Measurements from ENCODE around the gene NOL4L.
"Not testable (repeated sequence)": the region's sequence is repeated elsewhere in the genome, so short reads cannot be mapped to it uniquely, and the experiment has no call there.

The NOL4L gene

DNA sequence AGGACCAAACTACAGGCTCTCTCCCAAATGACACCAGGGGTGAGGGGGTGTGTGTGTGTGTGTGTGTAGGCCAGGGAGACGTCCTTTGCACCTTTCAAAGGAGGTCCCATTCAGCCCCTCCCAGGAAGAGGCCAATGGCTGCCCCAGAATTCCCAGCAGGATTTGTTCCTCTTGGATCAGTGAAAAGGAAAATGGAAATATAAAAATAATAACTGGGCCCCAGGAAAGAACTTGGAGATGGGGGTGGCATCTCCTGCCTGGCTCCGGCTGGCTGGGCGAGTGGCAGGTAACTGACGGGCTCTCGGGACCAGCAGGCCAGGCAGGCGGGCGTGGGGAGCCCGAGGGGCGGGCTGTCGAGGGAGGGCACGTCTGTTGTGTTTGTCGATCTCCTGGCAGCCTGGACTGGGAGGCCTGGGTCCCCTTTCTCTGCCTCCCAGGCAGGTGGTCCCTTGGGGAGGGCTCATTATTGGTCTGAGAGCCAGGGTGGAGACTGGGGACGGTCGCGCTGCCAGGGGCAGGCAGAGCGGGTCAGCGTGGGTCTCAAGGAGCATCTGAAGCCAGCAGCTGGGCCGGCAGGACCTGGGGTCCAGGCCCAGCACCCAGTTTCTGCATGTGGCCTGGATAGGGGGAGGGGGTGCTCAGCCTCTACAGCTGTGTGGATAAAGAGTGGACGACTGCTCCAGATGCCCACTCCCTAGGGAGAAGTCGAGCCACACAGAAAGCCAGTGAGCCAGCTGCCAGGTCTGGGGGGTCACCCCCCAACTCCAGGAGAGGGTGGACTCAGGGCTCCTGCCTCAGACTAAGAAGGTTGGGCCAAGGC is 3.1 kb downstream of the NOL4L start:
- H3K4me3 ChIP-seq (ENCODE audit: low read depth, low read length): peak overlapping the region; percentile 67; the same call in 1 of the 2 replicates
- H3K9ac ChIP-seq (ENCODE audit: low read depth, low read length): no peak overlapping the region
- no peaks in the 10 kb centered on the region for H3K36me3 ChIP-seq (ENCODE audit: control insufficient read depth, insufficient read depth, low read length)
- H3K4me1 ChIP-seq (ENCODE audit: control insufficient read depth, insufficient read depth, low read length): peaks cover 17% of the 10 kb centered on the region; the same call in 1 of the 2 replicates
- no peaks in the 10 kb centered on the region for H3K9me3 ChIP-seq (ENCODE audit: control insufficient read depth, insufficient read depth, low read length)
- H3K27ac ChIP-seq (ENCODE audit: low read depth, low read length): no peak overlapping the region
- peaks cover 36% of the 10 kb centered on the region for H3K27me3 ChIP-seq (ENCODE audit: control insufficient read depth, insufficient read depth, low read length)

DNA sequence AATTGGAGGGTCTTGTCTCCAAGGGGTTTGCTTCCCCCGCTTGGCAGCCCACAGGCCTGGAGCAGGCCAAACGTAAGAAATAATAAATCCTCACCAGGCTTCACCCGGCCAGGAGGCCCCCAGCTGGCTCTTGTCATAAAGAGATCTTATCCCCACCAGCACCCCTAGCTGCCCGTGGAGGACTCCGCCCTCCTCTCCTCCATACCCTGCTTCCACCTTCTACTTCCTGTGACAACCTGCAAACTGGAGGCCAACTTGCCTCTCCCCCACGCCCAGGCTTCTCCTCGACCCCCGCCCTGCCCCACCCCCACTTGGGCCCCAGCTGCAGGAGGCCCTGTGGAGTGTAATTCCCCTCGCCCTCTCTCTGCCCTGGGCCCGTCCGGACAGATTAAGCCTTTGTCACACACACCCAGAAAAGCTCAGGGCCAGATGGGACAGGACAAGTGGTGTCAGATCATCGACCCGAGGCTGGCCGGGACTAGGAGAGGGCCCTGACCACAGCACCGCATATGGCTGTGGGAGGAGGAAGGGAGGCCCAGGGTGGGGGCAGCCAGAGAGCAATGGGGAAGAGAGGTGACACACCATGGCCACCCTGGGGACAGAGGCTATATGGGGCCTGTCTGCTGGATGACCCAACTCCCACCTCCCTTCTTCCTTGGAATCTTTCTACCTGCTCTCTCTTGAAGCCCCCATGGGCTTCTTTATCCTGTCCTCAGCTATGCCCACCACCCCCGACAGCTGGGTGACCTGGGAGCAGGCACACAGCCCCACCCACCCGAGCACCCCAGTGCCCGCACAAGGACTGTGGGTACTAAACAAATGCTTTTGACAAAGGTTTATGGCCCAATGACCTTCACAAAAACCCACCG is 3.9 kb downstream of the NOL4L start:
- Histone ChIP-seq H3K36me3 (ENCODE audit: control insufficient read depth, insufficient read depth, low read length) (no peaks in the 10 kb centered on the region), H3K4me1 (ENCODE audit: control insufficient read depth, insufficient read depth, low read length) (peaks cover 15% of the 10 kb centered on the region; the same call in 1 of the 2 replicates), H3K27ac (ENCODE audit: low read depth, low read length) (no peak overlapping the region), H3K9ac (ENCODE audit: low read depth, low read length) (no peak overlapping the region), H3K9me3 (ENCODE audit: control insufficient read depth, insufficient read depth, low read length) (no peaks in the 10 kb centered on the region), H3K27me3 (ENCODE audit: control insufficient read depth, insufficient read depth, low read length) (peaks cover 27% of the 10 kb centered on the region), H3K4me3 (ENCODE audit: low read depth, low read length) (no peak overlapping the region)

DNA sequence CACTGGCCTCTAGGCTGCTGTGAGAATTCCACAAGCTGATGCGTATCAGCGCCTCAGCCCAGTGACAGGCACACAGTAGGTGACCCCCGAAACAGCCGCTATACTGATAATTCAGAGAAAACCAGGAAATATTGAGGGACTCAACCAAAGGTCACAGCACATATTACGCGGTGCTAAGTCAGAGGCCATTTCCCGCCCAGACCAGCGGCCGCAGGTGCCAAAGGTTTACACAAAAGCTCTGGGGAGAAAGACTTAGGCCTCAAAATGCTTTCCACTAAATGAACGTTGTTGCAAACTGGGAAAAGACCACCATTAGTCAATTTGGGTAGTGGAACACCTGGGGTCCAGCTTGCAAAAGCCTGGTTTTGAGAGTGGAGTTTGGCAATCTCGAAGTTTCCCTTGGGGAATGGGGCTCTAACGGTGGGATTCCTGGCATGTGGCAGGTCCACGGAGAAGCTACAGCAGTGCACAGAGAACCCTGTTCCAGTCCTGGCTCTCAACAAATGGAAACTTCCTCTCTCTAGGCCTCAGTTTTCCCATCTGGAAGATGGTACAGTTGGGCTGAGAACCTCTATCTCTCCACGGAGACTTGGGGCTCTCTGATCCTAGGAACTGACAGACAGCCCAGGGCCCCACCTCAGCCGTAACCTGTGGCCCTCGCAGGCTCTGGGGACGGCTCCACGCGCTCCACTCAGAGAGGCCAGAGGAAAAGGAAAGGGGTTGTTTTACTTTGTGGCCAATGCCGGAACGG is 4.7 kb downstream of the NOL4L start:
- Histone ChIP-seq H3K36me3 (ENCODE audit: control insufficient read depth, insufficient read depth, low read length) (no peaks in the 10 kb centered on the region), H3K4me3 (ENCODE audit: low read depth, low read length) (no peak overlapping the region), H3K9me3 (ENCODE audit: control insufficient read depth, insufficient read depth, low read length) (no peaks in the 10 kb centered on the region), H3K27me3 (ENCODE audit: control insufficient read depth, insufficient read depth, low read length) (peaks cover 19% of the 10 kb centered on the region), H3K27ac (ENCODE audit: low read depth, low read length) (no peak overlapping the region), H3K4me1 (ENCODE audit: control insufficient read depth, insufficient read depth, low read length) (peaks cover 9% of the 10 kb centered on the region; the same call in 1 of the 2 replicates), H3K9ac (ENCODE audit: low read depth, low read length) (no peak overlapping the region)

DNA sequence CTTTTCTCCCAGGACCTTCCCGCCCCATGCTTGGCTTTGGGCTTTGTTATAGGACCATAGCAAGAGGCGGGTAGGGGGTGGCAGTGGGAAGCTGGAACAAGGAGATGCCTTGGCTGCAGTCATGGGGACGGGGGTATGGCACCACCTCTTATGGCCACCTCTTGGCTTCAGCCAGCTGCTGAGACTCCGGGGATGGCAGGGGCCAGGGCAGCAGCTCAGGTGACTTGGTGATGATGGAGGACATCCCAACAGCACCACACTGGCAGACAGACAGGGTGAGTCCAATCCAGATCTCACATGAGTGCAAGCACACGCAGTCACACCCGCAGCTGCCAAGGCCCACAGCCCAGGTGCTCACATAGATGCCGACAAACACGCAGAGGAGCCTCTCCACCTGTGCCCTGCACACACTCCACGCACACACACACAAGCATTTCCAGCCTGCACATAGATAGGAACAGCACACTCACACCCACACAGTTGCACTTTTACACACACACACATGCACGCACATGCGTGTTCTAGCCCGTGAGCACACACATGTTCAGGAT is 6.2 kb downstream of the NOL4L start:
- Histone ChIP-seq H3K9me3 (ENCODE audit: control insufficient read depth, insufficient read depth, low read length) (no peaks in the 10 kb centered on the region), H3K27me3 (ENCODE audit: control insufficient read depth, insufficient read depth, low read length) (peaks cover 13% of the 10 kb centered on the region), H3K4me1 (ENCODE audit: control insufficient read depth, insufficient read depth, low read length) (peaks cover 14% of the 10 kb centered on the region; the same call in 1 of the 2 replicates), H3K27ac (ENCODE audit: low read depth, low read length) (no peak overlapping the region), H3K36me3 (ENCODE audit: control insufficient read depth, insufficient read depth, low read length) (no peaks in the 10 kb centered on the region), H3K9ac (ENCODE audit: low read depth, low read length) (no peak overlapping the region), H3K4me3 (ENCODE audit: low read depth, low read length) (no peak overlapping the region)

DNA sequence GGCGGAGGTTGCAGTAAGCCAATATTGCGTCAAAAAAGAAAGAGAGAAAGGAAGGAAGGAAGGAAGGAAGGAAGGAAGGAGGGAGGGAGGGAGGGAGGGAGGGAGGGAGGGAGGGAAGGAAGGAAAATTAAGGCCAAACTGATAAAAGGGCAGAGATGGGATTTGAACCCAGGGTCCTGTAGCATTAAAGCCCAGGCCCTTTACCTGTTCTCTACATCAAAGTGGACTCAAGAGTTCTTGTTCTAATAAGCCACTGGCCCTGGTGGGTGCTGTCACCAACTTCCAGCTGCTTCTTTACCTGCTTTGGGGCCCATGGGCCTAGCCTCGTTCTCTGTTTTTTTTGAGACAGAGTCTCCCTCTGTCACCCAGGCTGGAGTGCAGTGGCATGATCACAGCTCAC is 7.1 kb downstream of the NOL4L start:
- H3K9ac ChIP-seq (ENCODE audit: low read depth, low read length); H3K36me3 ChIP-seq (ENCODE audit: control insufficient read depth, insufficient read depth, low read length); H3K9me3 ChIP-seq (ENCODE audit: control insufficient read depth, insufficient read depth, low read length); H3K4me3 ChIP-seq (ENCODE audit: low read depth, low read length); H3K27ac ChIP-seq (ENCODE audit: low read depth, low read length): not testable (repeated sequence)
- Histone ChIP-seq H3K4me1 (ENCODE audit: control insufficient read depth, insufficient read depth, low read length) (peaks cover 14% of the 10 kb centered on the region; the same call in 1 of the 2 replicates), H3K27me3 (ENCODE audit: control insufficient read depth, insufficient read depth, low read length) (peaks cover 13% of the 10 kb centered on the region)

DNA sequence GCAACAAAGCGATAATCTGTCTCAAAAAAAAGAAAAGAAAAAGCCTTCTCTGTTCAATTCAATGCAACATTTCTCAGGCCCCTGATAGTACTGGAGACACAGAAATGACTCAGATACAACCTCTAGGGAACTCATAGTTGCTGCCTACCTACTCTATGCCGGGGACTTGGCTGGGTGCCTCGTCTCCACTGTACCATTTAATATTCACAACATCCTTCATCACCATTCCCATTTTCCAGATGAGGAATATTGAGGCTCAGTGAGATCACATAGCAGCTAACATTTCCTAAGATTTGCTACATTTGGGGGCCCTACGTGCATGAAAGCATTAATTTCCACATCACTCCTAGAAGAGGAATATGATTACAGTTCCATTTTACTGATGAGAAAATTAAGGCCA is 7.5 kb downstream of the NOL4L start:
- peaks cover 10% of the 10 kb centered on the region for H3K27me3 ChIP-seq (ENCODE audit: control insufficient read depth, insufficient read depth, low read length)
- H3K9me3 ChIP-seq (ENCODE audit: control insufficient read depth, insufficient read depth, low read length): no peaks in the 10 kb centered on the region
- no peak overlapping the region for H3K27ac ChIP-seq (ENCODE audit: low read depth, low read length)
- H3K9ac ChIP-seq (ENCODE audit: low read depth, low read length): no peak overlapping the region
- no peak overlapping the region for H3K4me3 ChIP-seq (ENCODE audit: low read depth, low read length)
- H3K36me3 ChIP-seq (ENCODE audit: control insufficient read depth, insufficient read depth, low read length): no peaks in the 10 kb centered on the region
- peaks cover 14% of the 10 kb centered on the region; the same call in 1 of the 2 replicates for H3K4me1 ChIP-seq (ENCODE audit: control insufficient read depth, insufficient read depth, low read length)

DNA sequence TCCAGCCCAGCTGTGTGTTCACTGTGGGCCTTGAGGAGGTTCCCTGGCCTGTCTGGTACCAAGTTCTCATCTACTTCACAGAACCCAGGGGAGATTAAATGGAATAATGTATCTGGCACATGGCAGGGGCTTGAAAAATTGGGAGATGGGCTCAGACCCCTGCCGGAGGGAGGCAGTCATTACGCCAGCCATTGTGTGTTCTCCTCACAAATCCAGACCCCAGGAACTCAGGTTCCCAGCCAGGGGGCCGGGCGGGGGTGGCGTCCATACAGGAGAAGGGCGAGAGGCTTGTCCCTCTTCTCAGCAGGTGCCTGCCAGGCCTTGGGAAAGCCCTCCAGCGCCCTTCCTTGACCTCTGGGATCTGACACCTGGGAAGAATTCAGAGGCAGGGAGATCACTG is 8.1 kb downstream of the NOL4L start:
- Histone ChIP-seq H3K36me3 (ENCODE audit: control insufficient read depth, insufficient read depth, low read length) (no peaks in the 10 kb centered on the region), H3K27ac (ENCODE audit: low read depth, low read length) (no peak overlapping the region), H3K27me3 (ENCODE audit: control insufficient read depth, insufficient read depth, low read length) (peaks cover 4% of the 10 kb centered on the region), H3K9me3 (ENCODE audit: control insufficient read depth, insufficient read depth, low read length) (no peaks in the 10 kb centered on the region), H3K4me1 (ENCODE audit: control insufficient read depth, insufficient read depth, low read length) (peaks cover 10% of the 10 kb centered on the region; the same call in 1 of the 2 replicates), H3K9ac (ENCODE audit: low read depth, low read length) (no peak overlapping the region), H3K4me3 (ENCODE audit: low read depth, low read length) (no peak overlapping the region)

DNA sequence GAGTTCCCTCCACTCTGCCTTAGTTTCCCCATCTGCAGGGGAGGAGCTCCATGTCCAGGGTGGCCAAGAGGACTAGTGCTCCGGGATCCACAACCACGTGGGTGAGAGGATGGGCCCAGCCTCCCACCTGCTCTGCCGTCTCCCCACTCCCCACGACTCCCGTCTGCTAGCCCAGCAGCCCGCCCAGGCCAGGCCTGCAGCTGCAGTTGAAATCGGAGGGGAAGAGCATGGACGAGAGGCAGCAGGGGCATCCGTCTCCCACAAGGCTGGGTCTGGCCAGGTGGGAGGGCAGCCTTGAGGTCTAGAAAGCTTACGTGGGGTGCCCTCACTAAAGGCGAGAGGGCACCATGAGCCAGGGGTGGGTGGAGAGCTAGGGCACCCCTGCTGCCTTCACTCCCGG is 8.6 kb downstream of the NOL4L start:
- Histone ChIP-seq H3K36me3 (ENCODE audit: control insufficient read depth, insufficient read depth, low read length) (no peaks in the 10 kb centered on the region), H3K9ac (ENCODE audit: low read depth, low read length) (no peak overlapping the region), H3K9me3 (ENCODE audit: control insufficient read depth, insufficient read depth, low read length) (no peaks in the 10 kb centered on the region), H3K4me1 (ENCODE audit: control insufficient read depth, insufficient read depth, low read length) (0 out of 2 replicates have a peak, but pooled peaks cover 7% of the 10 kb centered on the region), H3K4me3 (ENCODE audit: low read depth, low read length) (no peak overlapping the region), H3K27me3 (ENCODE audit: control insufficient read depth, insufficient read depth, low read length) (no peaks in the 10 kb centered on the region), H3K27ac (ENCODE audit: low read depth, low read length) (no peak overlapping the region)

DNA sequence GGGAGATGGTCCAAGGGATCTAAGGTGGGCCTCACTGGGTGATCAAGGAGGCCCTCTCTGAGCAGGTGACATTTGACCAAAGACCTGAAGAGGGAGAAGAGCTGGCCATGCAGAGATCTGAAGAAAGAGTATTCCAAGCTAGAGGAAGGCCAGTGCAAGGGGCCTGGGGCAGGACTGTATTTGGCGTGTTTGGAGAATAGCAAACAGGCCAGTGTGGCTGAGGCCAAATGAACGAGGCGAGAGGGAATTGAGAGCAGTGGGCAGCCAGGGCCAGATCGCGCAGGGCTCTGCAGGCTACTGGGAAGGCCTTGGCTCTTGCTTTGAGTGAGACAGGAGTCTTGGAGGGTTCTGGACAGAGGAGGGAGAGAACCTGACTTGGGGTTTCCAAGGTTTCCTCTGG is 9.3 kb downstream of the NOL4L start:
- no peaks in the 10 kb centered on the region for H3K27me3 ChIP-seq (ENCODE audit: control insufficient read depth, insufficient read depth, low read length)
- H3K9ac ChIP-seq (ENCODE audit: low read depth, low read length): no peak overlapping the region
- H3K4me3 ChIP-seq (ENCODE audit: low read depth, low read length): no peak overlapping the region
- no peaks in the 10 kb centered on the region for H3K9me3 ChIP-seq (ENCODE audit: control insufficient read depth, insufficient read depth, low read length)
- no peak overlapping the region for H3K27ac ChIP-seq (ENCODE audit: low read depth, low read length)
- H3K36me3 ChIP-seq (ENCODE audit: control insufficient read depth, insufficient read depth, low read length): no peaks in the 10 kb centered on the region
- 0 out of 2 replicates have a peak, but pooled peaks cover 5% of the 10 kb centered on the region for H3K4me1 ChIP-seq (ENCODE audit: control insufficient read depth, insufficient read depth, low read length)

DNA sequence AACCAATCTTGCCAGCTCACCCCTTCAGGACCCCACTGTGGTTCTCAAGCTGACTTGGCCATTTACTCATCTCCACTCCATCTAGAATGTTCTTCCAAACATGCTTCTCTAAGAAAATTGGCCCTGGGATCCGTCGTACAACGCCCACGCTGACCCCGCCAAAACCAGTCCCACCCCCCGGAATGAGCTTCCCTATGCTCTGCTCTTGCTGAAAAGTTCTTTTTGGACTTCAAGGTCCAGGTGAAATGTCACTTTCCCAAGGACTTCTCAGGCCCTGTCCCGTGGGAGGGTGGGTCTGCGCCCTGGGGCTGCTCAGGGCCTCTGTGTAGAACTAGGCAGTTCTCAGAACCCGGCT is 9.9 kb downstream of the NOL4L start:
- Histone ChIP-seq H3K9ac (ENCODE audit: low read depth, low read length) (no peak overlapping the region), H3K4me1 (ENCODE audit: control insufficient read depth, insufficient read depth, low read length) (0 out of 2 replicates have a peak, but pooled peaks cover 5% of the 10 kb centered on the region), H3K9me3 (ENCODE audit: control insufficient read depth, insufficient read depth, low read length) (no peaks in the 10 kb centered on the region), H3K27me3 (ENCODE audit: control insufficient read depth, insufficient read depth, low read length) (no peaks in the 10 kb centered on the region), H3K27ac (ENCODE audit: low read depth, low read length) (no peak overlapping the region), H3K4me3 (ENCODE audit: low read depth, low read length) (no peak overlapping the region), H3K36me3 (ENCODE audit: control insufficient read depth, insufficient read depth, low read length) (no peaks in the 10 kb centered on the region)

Data from HUES48 (cell line).